ENCODE results near the gene RREB1.

The RREB1 gene

DNA sequence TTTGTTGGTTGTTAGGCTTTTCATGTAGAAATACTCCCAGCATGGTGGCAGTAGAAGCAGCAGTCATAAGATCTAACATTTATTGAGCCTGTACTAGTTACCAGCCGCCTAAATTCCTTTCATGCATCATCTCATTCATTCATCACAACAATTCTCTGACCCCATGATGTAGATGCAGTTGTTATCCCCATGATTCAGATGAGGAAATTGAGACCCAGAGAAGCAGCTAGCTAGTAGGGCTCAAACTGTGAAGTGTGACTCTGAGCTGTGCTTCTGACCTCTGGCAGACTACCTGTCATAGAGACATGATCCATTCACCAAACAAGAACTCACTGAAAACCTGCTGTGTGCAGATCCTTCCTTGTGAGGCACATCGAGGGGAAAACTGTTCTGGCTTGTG lies 16.9 kb downstream of the RREB1 start:
- no peak for DNase-seq

DNA sequence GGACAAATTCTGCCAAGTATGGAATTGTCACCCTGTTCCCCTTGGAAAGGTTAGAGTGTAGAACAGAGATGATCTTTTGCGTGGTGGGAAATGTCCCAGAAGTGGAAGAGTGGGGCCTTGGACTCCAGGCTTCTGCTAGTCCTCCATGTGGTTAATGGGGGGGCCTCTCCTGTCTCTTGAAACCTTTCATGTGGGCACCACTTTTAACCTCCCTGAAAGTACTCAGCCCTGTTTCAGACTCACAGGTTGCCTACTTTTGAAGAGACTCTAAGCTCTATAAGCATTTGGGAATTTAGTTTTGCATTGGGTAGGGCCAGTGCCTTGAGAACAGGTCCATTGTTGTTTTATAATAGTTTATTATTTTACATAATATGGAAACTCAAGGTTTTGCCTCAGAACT lies 17.5 kb downstream of the RREB1 start:
- no peak for DNase-seq

DNA sequence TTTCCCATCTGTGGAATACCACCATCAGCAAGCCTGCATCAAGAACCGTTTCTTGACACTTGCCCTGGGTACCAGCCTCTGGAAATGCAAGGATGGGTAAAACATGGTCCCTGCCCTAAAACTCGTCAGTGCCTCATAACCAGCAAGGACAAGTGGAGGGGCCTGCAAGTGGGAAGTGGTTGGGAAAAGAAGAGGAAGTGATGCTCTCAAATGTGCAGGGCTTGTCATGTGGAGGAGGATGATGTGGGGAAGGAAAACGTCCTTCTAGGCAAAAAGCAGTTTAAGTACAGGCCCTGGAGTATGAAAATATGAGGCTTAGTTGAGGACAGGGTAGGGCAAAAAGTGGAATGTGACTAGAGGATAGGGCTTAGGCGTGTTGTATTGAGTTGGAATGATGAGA lies 19.0 kb downstream of the RREB1 start:
- no peak for DNase-seq

DNA sequence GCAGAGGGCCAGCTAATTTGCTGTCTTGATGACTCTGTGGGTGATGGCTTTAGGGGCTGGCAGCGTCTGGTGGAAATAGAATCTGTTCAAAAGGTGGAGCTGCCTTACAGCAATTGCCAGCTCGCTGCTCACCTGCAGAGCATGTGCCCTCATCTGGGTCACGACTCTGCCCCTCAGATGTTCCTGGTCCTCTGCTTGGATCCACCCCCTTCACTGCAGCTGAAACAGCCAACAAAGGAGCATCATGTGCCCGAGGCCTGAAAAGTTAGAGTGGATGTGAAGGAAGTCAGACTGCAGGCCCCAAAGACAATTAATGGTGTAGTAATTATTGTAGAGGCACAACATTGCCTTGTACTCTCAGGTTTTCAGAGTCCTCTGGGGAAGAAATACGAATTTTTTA lies 19.9 kb downstream of the RREB1 start:
- DNase-seq = no peak

DNA sequence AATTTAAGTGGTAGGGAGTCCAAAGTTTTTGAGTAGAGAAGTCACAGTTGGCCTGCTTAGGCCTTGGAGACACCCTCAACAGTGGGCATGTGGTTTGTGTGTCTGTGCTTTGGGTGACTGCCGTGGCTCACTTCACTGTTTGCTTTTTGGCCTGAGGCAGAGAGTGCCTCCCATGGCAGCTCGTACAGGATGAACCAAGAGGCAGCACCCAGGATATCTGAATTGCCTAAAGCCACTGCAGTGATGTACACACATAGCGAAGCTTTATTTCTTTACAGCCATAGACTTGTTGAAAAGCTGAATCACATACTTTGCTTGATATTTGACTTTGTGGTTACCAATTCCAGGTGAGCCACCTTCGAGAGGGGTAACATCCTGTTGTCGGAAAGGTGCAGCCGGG lies 21.6 kb downstream of the RREB1 start:
- no peak for DNase-seq

DNA sequence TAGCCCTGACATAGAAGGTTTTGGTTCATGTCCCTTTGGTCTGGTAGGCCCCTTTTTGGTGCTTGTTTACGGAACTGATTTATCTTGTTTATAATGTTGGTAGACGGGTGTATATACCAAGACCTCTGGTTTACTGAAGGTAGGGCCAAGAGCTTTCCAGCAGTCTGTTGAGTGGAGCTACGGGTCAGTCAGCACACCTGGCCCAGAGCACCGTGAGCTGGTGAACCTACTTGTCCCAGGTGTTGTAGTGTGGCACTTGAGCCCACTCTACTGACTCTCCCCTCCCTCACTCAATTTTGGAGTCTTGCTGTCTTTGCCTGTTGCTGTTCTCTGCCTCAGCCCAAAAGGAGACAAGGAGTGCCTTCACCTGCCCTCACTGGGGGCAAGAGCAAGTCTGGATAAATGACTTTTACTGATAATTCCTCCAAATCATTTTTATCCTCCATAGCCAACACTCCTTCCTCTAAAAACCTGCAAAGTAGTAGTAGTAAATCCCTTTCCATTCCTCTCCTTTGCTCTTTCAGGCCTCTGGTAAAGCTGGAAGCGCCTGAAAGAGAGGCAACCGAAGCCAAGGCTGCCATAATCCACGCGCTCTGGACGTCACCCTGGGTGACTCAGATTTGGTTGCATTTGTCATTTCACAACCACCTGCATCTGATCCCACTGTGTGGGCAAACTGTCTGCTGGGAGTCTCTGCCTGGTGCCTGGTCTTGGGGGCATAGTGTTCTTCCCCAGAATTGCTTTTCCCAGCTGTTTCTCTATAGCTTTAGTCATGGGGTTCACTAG lies 22.2 kb downstream of the RREB1 start:
- no peak for DNase-seq

DNA sequence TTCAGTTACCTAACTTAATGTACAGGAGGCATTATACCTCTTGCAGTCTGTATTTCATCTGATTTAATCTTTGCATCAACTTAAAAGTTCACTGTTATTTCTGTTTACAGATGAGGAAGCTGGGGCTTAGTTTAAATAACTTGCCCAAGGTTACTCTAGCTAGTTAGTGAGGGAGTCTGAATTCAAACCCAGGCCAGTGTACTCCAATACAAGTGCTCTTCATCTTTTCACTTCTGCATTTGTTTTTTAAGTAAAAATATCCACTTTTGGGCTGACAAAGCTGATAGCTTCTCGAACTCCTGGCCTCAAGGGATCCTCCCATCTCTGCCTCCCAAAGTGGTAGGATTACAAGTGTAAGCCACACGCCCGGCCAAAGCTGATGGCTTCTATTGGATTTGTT lies 23.6 kb downstream of the RREB1 start:
- DNase-seq = no peak

DNA sequence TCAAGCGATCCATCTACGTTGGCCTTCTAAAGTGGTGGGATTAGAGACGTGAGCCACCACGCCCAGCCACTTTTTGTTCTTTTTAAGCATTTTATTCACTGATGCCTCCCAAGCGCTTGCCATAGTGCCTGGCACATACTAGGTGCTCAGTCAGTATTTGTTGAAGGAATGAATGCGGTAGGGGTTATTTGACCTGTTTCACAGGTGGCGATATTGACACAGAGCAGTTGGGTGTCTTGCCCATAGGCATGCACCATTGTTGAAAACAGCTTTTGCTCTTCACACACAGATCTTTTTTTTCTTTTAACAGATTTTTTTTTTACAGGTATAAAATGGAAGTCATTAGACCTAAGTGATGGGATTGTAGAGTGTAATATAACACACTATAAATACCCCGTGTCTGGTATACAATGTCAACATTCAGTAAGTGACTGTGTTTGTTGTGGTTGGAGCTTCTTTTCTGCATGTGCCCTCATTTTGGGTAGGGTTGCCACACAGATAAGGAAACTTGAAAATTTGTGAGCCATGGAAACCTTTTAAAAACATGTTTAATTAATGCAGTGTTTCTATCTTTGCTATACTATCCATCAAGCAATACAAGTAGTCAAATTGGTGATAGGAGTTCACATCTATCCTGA lies 24.8 kb downstream of the RREB1 start:
- DNase-seq = no peak

DNA sequence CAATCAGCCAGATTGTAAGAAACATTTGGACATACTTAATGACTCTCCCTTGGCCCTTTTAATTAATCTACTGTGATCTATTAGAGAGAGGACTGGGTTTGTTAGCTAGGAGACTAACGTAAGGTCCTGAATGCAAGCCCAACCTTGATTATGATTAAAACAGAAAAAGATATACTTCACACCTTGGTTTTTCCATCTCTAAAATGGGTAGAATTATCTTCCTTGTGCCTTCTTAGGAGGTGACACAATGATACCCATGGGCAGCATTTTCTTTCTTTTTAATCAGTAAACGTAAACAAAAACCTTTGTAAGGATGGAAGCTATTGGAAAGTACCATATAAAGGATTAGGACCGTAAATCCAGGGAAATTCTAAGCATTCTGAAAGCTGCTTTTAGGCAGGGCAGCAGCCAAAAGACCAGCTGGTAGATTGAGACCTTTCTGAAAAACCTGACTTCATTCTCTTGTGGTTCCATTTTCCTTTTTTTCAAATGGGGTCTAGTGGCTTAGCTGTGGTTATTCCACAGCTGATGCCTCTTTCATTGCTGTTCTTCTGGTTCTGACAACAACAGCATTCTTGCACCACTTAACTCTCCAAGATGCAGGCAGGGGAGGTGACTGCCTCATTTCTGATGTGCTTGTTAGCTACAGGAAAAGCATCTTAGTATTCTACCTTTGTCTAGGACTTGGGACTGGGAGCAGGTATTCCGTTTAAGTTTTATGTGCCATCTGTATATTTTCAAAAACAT lies 27.4 kb downstream of the RREB1 start:
- no peak for DNase-seq

DNA sequence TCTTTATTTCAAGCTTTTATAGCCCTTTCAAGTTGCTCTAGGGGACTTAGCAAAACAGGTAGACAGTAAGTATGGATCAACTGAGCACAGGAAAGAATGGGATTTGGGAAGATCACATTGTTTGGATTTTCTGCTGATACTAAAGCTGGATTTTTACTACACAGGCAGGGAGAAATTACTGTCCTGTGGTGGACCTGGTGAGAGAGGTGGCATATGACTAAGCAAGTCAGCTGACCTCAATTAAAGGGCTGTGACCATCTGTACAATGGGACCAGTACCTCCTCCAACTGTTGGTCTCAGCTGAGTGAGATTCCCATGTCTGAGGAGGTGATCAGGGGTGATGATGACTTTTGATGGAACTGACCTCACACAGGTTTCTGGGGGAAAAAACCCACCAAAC lies 28.0 kb downstream of the RREB1 start:
- DNase-seq = no peak

DNA sequence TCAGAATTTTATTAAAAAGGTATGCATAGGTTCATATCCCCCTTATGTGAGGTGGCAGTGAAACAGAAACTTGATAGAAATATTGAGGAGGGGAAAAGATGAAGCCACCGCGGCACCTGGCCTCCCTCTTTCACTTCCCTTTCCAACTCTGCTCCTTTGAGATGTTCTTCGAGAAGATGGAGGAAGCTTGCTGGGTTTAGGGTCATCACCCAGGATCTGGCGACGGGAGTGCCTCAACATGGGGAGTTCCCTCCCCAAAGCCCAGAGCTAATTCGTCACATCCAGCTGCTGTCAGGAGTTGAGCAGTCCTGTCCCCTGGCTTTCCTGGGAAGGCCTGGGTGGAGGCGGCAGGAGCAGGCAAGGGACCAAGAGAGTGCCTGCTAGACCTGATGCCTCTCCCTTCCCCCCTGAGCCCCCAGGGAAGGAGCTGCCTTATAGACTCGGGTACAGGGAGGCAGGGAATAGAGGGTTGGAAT lies 29.1 kb downstream of the RREB1 start:
- no peak for DNase-seq

DNA sequence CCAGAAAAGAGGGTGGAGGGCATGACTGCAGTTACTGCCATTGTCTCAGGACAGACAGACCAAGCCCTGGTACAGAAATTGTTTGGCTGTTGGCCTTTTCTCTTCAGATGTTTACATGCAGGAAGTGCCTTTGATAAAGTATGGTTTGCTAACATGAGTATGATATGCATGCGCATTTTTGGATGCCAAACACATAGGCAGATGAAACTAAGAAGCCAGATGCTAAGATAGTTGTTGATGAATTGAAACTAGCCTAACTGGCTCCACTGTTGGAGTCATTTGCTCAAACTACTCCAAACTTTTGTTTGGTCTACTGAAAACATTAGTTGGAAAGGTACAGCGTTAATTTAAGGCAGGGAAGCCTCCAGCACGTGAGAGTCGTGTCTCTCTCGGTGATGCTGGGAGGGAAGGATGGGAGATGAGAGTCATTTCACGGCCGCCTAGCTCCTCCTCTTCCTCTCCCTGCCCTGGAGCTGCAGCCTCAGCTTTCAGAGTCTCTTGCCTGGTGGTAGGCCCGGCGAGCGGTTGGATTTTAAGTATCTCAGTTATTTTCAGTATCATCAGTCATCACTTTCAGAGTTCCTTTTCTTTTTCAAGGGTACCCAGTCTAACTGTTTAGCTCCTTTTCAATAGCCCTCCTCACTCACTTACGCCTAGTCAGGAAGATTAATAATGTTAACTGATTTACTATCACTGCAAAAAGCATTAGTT lies 29.7 kb downstream of the RREB1 start:
- DNase-seq = no peak

DNA sequence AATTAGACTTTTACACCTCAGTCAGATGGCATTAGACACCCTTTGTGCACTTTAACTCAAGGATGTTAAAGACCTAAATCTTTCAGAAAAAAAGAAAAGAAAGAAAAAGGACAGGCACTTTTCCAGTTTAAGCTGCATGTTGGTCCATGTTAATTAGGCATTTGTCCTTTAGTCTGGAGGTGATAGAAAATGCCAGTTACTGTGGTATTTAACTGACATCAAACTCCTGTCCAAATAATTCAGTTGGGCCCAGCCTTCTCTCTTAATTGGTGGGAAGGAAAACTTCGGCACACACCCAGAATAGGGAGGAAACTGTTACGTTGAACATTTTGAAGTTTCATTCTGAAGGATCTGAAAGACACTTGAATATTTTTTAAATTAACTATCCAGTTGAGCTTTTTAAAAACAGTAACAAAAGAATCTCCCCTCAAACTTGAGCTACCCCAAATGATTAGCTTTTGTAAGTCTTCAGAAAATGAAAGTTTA lies 30.3 kb downstream of the RREB1 start:
- no peak for DNase-seq

DNA sequence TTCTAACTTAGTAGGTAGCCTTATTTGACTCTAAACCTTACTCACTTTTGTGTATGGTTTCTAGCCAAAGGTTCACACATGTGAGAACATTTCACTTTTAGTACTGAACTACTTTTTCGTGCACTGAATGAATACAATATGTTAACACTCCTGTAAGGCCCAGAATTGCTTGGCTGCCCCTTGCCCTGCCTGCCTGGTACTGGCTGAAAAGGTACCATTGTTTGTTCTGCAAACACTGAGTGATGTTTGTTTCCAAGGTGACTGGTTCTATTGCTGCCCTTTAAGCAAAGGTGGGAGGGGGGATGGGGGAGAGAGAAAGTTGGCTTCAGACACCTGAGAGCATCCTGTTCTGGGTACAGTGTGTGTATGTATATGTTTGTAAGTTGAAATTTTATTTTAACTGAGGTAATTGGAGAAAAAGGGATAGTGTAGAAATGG lies 31.2 kb downstream of the RREB1 start:
- peak; percentile 89 for DNase-seq

DNA sequence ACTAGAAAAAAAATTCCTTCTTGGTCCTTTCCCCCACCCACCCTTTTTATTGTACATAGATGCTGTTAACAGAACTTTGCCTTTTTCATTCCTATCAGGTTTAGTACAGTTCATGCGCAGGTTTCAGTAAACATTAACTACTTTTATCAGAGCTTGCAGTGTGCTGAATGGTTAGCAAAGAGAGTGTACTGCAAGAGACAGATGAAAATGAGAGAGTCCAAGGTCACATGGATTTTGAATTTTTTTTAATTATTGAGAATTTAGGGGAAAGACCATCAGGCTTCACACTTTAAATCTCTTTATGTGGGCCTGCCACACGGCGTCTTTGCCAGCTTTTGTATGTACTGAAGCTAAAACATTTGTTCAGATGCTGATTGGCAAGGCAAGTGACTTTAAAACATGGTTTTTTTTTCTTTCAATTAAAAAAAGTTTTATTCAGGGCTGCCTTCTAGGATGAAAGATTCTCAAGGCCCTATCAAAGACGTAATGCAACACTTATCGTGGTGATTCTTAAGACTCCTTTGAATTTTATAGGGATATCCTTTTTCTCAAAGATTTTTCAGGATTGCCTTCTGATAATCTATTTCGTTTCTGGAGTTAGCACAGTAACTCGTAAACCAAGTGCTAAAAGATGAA lies 32.2 kb downstream of the RREB1 start:
- DNase-seq = no peak

DNA sequence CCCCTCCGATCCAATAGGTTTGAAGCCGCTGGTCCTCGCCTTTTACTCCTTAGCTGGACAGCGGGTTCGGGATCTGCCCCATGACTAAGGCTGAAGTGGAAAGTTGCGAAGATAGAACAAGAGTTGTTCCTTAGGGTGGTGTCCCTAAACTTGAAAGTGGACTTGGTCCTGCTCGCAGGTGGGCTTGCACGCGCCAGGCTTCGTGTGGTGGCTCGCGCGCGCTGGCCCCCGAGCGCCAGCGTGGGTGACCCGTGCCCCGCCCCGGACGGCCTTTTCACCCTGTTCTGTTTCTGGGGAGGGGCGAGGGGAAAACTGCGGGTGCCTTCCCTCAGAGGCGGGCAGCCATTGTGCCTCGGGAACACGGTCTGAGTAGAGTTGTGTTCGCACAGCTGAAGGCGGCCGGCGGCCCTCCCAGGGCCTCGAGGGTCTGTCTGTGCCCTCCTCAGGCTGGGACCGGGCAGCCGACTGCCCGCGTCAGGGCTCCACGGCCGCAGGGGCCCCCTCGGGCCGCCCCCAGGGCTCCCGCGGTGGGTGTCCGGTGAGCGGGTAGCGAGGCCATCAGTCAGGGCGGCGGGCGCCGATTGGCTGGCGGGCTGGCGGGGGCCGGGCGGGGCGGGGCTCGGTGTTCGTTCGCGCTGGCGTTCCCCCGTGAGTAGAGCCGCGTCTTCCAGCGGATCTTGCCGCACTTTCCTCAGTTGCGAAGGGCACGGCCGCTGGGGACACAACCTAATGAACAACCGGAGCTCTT lies 33.0 kb downstream of the RREB1 start:
- peak; percentile 73 for DNase-seq

DNA sequence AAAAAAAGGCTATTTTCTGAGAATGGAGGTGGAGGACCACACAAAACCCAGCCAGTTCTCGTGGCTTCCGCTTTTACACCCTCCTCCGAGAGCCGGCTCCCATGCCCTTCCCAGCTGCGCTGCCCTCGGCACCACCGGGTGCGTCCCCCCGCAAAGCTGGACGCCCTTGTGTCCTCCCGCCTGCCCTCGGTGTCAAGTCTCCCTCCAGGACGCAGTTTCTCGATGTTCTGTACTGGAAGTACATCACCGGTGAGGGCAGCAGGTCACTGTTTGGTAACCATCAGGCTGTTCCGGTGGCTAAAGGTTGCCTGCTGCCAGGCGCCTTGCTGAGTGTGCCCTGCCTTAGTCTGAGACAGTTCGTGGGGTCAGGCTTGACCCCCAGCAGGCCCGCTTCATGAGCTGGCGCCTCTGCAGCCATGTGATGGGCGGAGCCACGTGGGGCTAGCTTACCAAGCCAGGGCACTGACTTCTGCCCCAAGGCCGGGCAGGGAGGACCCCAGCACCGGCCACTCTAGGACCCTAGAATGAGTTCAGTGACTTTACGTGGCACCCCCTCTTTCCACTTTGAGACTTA lies 34.6 kb downstream of the RREB1 start:
- DNase-seq = no peak

DNA sequence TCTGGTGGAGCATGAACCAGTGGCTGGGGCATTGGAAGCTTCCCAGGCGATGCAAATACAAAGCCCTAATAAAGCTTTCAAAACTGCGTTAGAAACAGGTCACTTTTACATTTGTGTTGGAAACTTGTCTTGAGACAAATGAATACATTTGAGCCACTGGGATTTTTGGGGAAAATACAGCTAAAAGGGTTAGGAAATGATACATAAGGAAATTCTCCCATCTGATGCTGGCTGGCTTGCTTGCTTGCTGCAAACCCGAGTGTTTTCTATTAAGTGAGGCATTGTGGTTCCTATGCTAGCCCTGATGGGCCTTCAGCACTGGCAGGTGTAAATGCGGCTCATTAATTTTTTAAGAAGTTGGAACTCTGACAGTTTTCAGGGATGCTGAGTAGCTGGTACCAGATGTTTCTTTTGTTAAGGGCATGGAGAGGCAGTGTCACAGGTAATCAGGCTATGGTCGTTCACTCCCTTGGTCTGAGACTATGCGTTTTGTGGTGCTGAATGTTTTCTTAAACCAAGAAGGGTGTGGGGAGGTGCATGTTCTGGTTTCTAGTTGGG lies 35.2 kb downstream of the RREB1 start:
- DNase-seq = peak; percentile 93

DNA sequence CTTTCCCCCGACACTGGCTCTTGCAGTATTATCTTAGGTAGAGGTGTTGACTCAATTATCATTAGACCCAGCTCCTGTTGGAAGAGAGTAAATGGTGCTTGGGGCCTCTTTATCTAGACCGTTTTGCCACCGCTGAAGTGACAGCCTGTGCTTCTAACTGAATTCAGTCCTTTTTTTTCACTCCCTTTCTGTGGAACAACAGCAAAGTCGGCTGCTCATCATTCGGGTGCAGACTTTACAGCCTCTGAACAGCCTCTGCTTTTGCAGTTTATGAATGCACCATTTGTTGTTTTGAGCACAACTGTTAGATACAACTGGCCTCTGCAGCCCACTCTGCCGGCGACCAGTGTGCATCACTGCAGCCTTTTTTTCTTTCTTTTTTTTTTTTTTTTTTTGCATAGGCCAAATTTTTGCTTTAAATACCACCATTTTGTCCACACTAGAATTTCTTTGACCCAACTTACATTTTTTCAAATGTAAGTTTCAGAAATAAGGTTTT lies 35.8 kb downstream of the RREB1 start:
- no peak for DNase-seq

DNA sequence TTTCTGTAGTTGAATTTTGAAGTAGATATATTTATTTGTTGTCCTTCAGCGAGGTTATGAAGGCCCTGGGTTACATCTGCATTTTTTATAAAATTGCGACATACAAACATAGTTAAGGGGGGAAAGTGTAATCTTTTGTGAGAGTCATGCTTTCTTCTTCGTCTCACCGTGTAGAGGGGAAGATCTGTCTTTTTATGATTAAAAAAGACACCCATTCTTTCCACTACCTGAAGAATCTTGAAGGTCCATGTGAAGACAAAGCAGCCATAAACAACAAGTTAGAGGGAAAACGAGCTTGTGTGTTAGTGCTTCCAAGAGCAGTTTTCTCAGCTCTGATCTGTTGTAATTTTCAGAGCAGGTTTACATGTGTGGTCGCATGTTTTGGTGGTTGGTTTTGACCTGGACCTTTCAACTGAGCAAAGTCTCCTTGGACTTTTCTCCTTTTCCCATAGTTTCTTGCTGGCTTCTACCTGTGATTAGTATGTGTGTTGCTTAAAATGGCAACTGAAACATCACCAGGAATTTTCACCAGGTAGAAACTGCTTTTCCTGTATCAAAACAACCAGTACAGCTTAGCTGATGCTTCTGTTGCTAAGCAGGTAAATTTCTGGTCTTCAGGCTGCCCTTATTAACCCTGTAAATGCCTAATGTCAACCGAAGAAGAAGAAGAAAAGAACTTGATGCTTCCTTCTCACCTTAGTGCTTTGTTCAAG lies 37.3 kb downstream of the RREB1 start:
- DNase-seq = no peak

Data from NCI-H1105 (cell line).